Occipital lobe (tissue), 2 donors: ENCODE measurements around the gene OR5K3. TPM values are rescaled to one million over a fixed set of nuclear protein-coding genes. Genes with fewer than 3 reads are reported as not detected.

Experiments
- DNase-seq: peaks from one replicate; lab custom pipeline; 2025; lab: John Stamatoyannopoulos, UW
- total RNA-seq: library from RNA; depleted of rRNA; stranded (reverse); fragments of >200 nt; gene quantifications from one replicate; pipeline ENCODE4 v1.2.3, GENCODE V29; 2014

The OR5K3 gene
- total RNA-seq, 1 donor from 2014 or later: not detected

DNA sequence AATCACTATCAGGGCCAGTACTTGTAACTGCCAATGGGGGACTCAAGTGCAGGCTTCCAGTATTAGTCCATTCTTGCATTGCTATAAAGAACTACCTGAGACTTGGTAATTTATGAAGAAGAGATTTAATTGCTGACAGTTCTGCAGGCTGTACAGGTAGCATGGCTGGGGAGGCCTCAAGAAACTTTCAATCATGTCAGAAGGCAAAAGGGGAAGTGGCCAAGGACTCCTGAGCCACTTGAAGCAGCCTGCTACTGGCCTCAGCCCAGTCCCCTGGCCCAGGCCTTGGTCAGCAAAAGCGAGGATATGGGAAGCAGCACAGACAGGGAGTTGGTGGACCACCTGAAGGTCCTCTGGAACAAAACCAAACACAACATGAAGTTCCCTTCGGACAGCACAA, 43.3 kb downstream of the OR5K3 start:
- DNase-seq: no peak

DNA sequence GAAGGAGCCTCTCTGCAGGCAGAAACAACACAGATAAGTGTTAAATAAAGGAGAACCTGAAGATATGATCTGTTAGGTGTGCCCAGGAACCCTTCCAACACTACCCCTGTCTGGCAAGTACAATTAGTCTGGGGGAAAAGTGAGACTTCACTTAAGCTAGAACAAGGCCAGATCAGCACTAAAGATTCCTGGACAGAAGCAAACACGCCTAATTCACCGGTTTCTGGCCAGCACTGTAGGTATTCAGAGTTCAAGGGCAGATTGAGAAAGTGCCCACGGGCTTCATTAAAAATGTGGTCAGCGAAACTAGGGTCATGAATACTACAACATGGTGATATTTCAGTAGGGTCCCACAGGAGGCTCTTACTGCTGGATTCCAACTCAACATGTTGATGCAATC, 43.9 kb downstream of the OR5K3 start:
- DNase-seq: no peak

DNA sequence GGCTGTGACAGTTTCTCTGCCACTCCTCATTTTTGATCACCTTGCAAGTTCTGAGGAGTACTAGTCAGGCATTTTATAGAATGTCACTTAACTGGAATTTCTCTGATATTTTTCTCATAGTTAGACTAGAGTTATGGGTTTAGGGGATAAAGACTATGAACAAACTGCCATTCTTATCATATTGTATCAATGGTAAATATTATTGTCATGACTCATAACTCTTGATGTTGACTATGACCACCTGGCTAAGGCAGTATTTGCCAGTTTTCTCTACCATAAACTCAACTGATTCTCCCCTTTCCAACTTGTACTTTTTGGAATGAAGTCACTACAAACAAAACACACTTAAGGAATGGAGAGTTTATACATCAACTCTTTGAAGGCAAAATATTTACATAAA, 49.8 kb downstream of the OR5K3 start:
- no peak for DNase-seq

Other genes starting within 250 kb of the OR5K3 start
- not detected for gene OR5H14, start 243.2 kb upstream of the OR5K3 start, total RNA-seq
- gene OR5H15, start 224.0 kb upstream of the OR5K3 start, total RNA-seq: not detected
- not detected for gene OR5H6, start 126.4 kb upstream of the OR5K3 start, total RNA-seq
- gene OR5H2, start 108.2 kb upstream of the OR5K3 start, total RNA-seq: not detected
- not detected for gene OR5K4, start 36.8 kb upstream of the OR5K3 start, total RNA-seq
- not detected for gene OR5K1, start 72.5 kb downstream of the OR5K3 start, total RNA-seq
- gene OR5K2, start 107.0 kb downstream of the OR5K3 start, total RNA-seq: not detected
- gene CLDND1, start 132.2 kb downstream of the OR5K3 start, total RNA-seq: 141 TPM
- not detected for gene GPR15, start 141.3 kb downstream of the OR5K3 start, total RNA-seq
- 20.3 TPM for gene CPOX, start 202.9 kb downstream of the OR5K3 start, total RNA-seq